HTERT RPE-1 (cell line): Measurements from ENCODE around the gene BANF1.

ENCODE experiments used
- in situ Hi-C: fragments of 300-500 bp; cut with MboI; formaldehyde crosslinking; loops from 4 replicates; pipeline ENCODE4 v1.14.3; 2020; ENCODE audit warnings: low sequenced_read_pairs

BANF1 gene

DNA sequence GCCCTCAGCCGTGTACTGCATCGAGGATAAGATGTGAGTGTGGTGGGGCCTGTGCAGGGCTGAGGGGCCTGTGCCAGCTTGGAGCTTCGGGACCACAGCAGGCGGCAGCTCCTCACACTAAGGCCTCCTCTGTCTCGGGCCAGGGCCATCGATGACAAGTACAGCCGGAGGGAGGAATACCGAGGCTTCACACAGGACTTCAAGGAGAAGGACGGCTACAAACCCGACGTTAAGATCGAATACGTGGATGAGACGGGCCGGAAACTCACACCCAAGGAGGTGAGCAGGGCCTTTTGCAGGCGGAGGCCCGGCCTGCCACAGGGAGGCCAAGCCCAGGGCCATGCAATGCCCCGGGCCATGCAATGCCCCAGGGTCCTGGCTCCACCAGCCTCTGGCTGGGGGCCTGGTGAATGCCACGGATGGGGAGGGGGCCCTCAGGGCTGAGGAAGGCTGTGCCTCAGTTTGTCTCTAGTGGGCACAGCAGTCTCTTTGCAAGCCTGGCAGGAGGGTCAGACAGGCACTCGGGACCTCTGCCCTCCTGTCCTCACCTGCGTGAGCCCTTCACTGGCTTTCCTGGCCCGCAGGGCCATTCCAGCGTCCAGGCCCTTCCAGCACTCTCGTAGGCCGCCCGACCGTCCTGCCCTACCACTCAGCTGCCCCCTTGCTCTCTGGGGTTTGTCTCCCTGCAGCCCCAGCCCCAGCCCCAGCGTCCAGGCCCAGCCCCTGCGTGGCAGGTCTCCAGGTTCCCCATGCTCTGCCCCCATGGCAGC, 24.5 kb upstream of the BANF1 start:
- in situ Hi-C loops = no loop called here

DNA sequence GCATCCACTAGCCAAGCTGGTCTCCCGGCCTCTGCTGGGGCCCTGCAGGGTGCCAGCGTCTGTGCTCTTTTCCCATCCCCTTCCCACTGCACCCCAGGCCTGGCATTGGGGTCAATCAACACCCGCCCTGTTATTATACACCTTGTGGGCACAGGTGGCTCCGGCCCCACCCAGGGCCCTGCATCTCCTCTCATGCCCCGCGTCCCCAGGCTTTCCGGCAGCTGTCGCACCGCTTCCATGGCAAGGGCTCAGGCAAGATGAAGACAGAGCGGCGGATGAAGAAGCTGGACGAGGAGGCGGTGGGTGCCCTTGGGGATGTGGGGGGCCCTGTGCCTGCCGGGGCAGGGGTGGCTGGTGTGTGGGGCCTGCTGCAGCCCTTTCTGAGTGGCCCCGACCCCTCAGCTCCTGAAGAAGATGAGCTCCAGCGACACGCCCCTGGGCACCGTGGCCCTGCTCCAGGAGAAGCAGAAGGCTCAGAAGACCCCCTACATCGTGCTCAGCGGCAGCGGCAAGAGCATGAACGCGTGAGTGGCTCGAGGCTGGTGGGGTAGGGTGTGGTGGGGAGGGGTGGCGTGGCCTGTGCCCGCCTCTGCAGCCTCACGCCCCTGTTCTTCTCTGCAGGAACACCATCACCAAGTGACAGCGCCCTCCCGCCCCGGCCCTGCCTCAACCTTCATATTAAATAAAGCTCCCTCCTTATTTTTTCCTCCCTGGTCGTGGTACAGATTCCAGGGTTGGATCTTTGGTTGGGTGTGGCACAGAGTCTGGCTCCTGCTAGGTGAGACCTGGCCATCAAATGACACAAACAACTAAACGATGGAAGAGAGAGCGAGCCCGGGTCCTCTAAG, 23.7 kb upstream of the BANF1 start:
- in situ Hi-C loops = no loop called here

DNA sequence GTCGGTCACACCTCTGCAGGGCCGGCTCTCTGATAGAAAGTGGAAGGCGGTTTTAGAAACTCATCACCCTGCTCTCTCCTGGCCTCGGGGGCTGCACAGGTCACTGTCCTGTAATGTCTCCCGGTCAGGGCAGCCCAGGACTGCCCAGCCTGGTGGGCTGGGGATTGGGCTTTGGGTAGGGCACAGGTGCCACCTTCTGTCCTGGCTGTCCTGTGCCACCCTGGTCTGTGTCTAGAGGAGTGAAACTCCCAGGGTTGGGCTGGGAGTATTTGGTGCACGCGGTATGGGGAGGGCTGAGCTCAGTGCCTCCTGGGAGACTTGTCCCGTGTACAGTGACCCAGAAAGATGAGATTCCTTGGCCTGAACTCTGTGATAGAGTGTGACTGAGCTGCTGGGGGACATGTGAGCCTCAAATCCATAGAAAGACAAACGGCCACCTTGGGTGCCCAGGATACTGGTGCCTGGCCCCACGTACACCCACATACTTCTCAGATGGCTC, 23.0 kb upstream of the BANF1 start:
- in situ Hi-C loops = no loop called here

DNA sequence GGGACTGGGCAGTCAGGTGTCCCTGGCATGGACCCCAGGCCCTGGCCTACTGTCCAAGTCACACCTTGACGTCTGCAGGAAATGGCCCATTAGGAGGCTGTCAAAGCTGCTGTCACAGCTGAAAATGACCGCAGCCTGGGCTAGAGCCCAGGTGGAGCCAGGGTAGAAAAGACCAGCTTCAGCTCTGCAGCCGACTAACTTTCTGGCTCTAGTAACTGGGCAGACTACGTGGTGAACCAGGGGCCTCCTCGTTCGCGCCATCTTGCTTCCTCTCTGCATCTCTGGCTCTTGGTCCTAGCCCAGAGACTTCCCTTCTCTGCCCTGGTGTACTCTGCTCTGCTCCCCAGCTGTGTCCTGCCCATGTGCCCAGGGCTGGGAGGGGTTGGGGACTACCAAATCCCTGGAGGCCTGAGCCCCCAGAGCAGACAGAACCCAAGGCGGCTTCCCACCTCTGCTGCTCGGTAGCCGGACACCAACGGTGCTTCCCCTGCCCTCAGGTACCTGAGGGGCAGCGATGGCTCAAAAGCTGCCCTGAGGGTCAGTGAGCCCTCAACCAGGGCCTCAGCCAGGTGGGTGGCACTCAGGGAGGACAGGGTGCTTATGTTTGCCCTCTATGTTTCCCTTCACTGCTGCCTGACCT, 21.1 kb upstream of the BANF1 start:
- in situ Hi-C loops = no loop called here

DNA sequence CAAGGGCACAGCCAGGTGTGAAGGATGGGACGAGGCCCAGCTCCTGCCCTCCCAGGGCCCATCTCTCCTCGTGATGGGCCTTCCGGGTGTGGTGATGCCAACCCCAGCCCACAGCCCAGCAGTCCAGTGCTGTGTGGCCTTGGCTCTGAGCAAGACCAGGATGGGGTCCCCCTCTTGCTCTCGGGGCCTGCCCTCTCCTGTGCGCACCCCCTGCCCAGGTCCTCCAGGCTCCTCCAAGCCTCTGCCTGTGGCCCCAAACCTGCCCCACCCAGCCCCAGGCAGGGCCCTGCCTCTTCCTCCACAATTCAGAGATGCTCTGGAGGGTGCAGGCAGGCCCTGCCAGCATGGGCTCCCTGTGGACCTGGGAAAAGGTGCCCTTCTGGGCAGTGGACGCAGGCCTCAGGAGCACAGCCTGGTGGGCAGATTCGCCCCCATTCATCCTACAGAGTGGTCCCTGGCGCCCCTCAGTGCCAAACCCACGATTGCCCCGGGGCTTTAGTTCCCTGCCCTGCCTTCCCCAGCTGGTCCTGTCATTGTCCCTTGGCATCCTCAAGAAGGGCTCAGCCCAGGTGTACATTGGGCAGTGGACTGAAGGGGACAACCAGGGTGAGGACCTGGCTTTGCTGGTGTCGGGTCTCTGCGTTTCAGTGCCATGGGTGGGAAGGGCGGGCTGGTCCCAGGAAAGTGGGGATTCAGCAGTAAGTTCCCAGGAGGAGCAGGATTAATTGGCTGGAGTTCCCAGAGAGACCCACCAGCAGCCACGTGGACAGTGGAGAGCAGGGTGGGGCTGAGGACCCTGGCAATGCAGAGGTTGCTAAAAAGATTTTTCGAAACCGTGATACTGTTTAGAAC, 20.1 kb upstream of the BANF1 start:
- in situ Hi-C loops = no loop called here

DNA sequence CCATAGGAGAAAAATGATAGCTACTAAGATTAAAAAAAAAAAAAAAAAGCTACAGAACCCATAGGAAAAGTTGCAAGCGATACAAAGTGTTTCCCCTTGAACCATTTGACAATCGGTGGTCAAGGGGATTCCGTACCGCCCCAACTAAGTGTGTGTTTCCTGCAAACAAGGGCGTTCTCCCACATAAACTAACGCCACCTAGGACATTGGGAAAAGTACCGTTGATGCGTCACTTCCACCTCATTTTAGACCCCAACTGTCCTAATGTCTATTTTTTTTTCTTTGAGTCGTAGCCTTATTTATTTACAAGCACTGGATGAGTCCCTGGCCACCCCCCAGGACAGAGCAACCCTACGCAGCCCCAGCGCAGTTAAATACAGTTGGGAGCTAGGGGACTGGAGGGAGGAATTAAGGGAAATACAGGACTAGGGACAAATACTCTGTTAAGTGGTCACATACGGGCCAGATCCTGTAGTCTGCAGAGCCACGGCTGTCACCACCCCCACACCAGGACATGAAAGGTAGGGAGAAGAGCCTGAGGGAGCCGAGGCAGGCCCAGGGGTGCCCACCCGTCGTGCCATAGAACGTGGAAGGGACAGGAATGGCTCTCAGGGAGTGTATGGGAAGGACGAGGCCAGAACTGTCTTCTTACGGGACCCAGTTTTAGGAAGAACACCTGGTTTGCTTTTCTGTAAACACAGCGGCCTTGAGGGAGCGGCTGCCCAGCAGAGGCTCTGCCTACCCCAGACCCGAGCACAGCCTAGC, 19.3 kb upstream of the BANF1 start:
- in situ Hi-C loops = no loop called here

DNA sequence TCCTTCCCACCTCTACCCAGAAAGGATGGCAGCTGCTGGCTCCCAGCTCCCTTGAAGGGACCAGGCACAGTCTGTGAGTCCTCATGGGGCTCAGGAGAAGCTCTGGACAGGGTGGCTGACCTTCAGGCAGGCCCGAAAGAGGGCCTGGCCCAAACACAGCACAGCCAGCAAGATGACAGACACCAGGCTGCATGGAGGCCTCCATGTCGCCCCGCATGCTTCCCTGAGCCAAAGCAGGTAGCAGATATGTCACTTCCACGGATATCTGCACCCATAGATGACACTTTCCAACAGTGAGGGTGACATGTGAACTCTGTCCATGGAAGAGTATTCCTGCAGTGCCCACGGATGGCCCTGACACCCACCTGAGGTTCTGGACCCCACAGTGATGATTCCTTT, 18.7 kb upstream of the BANF1 start:
- in situ Hi-C loops = no loop called here

DNA sequence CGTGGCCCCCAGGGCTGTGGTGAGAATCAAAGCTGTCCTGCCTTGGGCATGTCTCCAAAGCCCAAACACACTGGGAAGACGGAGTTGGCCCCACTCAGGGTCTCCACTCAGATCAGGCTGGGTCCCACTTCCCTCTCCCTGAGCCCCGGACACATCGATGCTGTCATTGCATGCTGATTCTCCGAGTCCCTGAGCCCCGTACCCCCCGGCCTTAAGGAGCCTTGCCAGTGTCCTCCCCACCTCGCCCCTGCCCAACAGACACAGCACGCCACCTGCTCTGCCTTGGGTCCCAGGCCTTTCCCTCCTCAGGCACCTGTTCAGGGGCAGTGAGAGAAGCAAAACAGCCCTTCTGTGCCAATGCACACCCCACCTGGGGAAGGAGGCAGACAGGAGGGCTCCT, 15.0 kb upstream of the BANF1 start:
- in situ Hi-C loops = no loop called here

DNA sequence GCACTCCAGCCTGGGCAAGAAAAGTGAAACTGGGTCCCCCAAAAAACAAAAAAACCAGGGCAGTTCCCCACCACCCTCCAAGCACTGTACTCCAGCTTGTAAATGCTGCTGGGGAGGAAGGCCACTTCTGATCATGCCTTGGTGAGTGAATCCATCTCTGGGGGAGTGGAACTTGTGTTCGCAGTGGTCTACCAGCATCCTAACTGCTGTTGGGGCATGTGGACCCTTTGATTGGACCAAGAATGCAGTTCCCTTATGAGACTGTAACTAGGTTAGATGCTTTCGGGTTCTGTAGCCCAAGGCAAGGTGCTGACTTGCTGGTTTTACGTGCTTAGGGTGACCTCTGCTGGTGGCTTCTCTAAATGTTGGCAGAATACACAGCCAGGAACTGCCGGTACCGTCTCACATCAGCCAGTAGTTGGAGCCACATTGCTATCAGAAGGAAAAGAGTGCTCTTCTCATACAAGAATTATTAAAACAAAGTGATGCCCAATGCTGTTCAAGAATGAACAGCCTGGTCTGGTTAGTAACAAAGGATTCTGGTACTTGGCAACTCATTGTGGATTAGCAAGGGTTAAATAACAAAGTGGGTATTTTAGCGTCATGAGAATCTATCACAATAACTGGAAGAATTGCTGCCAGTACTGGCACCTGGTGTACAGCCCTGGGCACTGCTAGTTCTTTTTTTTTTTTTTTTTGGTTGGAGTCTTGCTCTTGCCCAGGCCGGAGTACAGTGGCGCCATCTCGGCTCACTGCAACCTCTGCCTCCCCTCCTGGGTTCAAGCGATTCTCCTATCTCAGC, 13.3 kb upstream of the BANF1 start:
- in situ Hi-C loops = no loop called here

DNA sequence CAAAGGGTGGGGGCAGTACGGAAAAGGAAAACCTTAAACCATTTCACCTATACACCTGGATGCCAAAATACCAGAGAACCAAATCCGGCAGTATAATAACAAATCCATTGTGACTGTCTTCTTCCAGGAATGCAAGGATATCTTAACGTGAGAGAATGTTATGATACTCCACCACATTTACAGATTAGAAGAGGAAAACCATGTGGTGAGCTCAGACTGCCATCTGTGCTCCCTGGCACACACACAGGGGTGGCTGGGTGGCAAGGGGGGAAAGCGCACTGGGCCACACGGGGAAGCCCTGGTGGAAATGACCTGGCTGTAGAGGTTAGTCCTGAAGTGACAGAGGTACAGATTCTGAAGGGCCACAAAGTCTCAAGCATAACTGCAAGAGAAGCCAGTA, 10.2 kb upstream of the BANF1 start:
- in situ Hi-C loops = no loop called here

DNA sequence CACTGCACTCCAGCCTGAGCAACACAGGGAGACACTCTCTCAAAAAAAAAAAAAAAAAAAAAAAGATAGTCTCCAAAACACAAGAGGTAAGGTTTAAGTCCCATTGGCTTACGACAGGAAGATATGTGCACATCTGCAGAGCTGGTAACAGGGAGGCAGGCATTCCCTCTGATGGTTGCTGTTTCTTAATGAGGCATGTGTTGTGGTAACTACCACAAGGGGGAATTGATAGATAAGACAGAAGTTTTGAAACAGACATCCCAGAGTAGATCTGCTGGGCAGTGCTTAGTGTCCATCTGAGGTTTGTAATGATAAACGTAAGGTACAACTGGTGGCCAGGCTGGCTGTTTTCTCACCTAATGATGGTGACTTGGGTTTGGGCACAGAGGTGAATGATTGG, 5.0 kb upstream of the BANF1 start:
- in situ Hi-C loops = no loop called here

DNA sequence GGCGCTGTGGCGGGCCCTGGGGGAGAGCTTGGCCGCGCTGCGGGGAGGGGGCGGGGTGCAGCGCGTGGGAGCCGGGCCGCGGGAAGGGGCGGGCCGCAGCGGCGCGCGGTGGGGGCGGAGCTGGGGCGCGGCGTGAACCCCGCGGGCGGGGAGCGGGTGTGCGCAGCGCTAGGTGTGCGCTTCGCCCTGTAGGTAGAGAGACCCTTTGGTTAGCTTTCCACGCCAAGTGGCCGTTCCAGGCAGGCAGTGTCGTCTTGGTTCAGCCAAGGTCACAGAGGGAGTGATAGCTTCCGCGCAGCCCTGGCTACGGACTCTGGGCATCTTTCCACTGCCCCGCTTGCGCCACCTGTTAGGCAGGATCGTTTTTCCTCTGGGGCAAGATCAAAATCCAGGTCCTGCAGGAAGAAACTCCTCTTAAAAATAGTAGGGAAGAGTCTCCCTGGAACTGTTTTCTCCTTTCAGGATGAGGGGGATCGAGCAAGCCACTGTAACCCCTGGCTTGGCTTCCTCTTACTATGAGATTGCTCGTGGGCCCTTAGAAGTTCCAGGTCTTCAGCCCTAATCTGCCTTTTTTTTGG, 434 bp downstream of the BANF1 start:
- in situ Hi-C loops = no loop called here

DNA sequence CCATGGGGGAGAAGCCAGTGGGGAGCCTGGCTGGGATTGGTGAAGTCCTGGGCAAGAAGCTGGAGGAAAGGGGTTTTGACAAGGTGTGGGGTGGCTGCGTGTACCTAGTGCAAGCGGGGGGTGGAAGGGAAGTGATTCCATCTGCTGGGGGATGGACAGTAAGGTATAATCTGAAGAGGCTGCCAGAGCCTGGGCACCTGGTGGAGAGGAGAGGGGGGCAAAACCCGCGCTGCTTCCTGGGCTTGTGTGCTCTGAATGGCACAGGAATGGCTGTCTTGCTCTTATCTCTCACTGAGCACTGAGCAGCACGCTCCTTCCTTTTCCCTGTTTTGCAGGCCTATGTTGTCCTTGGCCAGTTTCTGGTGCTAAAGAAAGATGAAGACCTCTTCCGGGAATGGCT, 988 bp downstream of the BANF1 start:
- in situ Hi-C loops = no loop called here

DNA sequence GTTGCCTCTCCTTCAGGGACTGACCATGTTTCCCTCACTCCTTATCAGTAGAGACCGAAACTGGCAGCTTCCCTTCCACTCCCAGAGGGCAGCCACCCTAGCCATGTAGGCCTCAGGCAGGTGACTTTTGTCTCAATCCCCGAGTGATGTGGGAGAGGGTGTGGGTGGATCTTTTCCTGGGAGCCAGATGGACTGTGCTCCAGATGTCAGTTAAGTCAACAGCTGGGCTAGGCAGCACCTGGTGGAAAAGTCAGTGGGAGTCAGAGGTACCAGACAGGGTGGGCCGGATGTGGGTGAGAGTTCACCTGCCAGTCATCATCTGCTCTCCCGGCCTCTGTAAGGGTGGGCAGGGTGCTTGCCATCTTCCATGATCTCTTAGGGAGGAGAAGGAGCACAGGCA, 1.9 kb downstream of the BANF1 start:
- in situ Hi-C loops = no loop called here

DNA sequence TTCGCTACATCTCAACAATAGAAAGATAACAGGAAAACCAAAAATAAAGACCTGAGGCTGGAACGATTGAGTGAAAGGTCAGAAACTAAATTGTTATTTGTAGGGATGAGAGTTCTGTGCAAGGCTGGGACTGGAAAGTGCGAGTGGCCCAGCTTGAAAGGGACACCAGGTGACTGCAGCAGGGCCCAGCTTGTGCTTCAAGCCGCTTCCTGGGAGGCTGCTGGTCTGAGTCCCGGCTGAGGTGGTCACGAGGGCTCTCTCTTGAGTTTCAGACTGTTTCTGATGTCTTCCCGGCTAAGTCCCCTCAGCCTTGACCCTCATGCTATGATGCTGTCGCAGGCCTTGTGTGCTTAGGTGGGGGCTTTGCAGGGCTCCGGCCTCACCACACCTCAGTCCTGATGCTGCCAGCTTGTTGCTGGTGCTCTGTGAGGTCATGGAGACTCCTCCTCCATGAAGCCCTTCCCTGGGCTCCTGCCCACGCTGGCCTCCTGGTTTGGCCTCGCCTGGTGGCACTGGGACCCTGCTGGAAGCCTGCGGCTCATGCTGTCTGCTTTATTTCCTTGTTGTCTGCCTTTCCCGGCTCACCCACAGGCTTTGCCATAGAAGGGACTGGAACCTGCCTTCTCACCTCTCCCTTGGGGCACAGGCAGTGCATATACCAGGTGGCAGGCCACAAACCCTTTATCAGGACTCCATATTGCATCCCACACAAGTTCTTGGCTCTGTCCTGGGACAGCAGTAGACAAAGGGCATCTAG, 4.0 kb downstream of the BANF1 start:
- in situ Hi-C loops = no loop called here

DNA sequence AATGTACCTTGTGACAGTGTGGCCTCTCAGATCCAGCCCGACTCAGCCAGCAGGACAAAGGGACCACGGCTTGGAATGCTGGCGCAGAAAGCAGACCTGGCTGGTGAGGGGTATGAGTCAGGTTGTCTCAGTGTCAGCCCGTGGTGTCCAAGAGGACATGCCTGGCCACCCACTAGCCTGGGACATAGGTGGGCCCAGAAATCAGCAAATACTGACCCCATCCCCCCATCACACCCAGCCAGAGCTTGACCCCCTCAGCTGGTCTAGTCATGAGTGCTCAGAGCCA, 4.5 kb downstream of the BANF1 start:
- in situ Hi-C loops = no loop called here

DNA sequence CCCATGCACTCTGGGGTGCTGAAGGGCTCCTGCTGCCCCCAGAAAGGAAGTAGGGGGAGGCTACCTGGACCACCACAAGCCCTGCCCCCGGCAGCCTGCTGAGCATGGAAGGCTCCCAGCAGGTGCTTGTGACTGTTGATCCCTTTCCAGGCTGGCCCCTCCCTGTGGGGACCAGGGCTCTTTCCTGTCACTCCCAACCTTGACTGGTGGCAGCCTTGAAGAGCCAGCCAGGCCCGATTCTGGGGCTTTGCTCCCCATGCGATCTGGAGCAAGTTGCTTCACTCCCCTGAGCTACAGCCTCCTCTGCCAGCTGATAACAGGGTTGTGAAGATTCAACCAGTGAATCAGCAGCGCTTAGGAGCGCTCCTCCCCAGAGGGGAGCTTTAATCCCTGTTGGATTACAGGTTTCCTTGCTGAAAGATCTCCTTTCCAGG, 4.9 kb downstream of the BANF1 start:
- in situ Hi-C loops = no loop called here

DNA sequence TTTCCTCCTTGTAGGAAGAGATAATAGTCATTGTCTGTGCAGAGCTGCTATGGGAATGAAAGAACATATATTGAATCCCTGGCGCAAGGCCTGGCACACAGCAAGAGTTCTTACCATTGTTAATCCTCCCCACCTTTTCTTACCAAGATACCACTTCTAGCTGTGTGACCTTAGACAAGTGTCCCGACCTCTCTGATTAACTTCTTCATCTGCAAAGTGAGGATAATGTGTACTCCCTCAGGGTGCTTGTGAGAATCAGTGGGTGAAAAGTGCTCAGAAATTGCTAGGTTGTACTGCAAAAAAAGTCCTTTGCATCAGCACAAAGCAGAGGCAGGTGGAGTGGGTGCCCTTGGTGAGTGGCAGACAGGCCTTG, 5.8 kb downstream of the BANF1 start:
- in situ Hi-C loops = no loop called here
